RPMI8226 (cell line): ENCODE measurements around the gene PPP4R4.

Experiments used
- DNase-seq: peaks from one replicate; pipeline ENCODE4 v3.0.0-alpha.2; 2015

The PPP4R4 gene, protein sequence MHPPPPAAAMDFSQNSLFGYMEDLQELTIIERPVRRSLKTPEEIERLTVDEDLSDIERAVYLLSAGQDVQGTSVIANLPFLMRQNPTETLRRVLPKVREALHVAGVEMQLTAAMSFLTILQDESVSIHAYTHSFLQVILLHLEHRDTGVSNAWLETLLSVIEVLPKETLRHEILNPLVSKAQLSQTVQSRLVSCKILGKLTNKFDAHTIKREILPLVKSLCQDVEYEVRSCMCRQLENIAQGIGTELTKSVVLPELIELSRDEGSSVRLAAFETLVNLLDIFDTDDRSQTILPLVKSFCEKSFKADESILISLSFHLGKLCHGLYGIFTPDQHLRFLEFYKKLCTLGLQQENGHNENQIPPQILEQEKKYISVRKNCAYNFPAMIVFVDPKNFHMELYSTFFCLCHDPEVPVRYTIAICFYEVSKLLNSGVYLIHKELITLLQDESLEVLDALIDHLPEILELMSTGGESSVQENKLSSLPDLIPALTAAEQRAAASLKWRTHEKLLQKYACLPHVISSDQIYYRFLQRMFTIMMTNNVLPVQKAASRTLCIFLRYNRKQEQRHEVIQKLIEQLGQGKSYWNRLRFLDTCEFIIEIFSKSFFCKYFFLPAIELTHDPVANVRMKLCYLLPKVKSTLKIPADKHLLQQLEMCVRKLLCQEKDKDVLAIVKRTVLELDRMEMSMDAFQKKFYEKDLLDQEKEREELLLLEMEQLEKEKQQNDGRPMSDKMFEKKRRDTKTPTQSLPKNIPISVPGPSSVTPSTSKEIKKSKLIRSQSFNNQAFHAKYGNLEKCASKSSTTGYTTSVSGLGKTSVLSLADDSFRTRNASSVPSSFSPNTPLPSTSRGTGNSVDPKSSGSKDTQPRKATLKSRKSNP

GRCh38 chr14:94173885-94174603 lies at the start of gene PPP4R4:
Gene PPP4R4, plus strand, starts transcription at chr14:94174322. Its CDS starts 144 bp downstream, at chr14:94174466.
- DNase-seq: peak; percentile 77

GRCh38 chr14:94124582-94125377 lies 49.3 kb upstream of the PPP4R4 start:
- no peak for DNase-seq

DNA sequence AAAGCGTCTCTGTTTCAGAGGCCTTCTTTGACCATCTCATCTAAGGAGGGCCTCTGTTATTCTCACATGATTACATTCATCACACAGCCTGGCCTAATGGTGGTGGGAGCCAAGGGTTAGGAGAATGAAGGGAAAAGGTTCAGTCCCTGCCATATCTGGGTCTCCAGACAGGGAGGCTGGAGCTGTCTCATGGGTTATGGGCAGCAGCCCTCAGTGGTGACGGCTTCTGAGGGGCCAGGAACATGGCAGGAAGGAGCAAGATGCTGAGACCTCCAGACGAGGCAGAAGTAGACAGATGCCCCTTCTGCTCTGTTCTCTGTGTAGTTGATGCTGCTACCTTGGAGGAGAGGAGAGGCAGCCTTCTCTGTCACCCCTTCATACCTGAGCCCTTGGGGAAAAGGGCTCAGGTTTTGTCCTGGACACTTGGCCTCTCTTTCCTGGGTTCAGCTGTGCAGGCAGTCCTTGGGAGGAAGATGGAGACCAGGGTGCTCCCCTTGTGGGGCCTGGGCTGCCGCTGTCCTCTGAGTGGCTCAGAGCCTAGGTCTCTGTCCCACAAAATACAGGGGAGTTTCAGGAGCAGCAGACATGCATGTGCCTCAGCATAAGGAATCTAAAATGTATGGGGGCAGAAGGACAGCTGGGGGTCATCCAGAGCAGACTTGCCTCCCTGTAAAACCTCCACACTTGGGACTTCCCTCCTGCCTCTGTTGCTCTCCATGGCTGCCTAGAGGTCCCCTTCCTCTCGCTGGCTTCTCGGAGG lies 48.3 kb upstream of the PPP4R4 start:
- DNase-seq: no peak

DNA sequence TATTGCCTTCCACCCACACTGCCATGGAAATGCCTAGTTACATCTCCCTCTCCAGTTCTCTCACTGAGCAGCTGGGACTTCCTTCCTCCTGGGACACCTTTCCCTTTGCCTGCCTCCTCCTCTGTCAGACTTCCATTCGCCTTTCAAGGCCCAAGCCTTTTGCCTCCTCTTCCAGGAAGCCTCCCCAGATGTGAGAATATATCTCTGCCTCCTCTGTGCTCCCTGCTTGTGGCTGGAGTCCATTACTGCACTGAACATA lies 47.8 kb upstream of the PPP4R4 start:
- no peak for DNase-seq

GRCh38 chr14:94126800-94127199 lies 47.3 kb upstream of the PPP4R4 start:
- DNase-seq: no peak

- no peak for DNase-seq
Observed at GRCh38 chr14:94127330-94127729, 46.8 kb upstream of the PPP4R4 start.

GRCh38 chr14:94128216-94128839 lies 45.8 kb upstream of the PPP4R4 start:
- no peak for DNase-seq

- DNase-seq: peak; percentile 70
Observed at GRCh38 chr14:94129111-94129757, 44.9 kb upstream of the PPP4R4 start, which contains the start of gene IFI27L2. Gene IFI27L2, minus strand, starts transcription at chr14:94129604. Its CDS starts 40 bp downstream, at chr14:94129564.

- DNase-seq: peak; percentile 17
Observed at GRCh38 chr14:94129758-94130414, 44.2 kb upstream of the PPP4R4 start.

DNA sequence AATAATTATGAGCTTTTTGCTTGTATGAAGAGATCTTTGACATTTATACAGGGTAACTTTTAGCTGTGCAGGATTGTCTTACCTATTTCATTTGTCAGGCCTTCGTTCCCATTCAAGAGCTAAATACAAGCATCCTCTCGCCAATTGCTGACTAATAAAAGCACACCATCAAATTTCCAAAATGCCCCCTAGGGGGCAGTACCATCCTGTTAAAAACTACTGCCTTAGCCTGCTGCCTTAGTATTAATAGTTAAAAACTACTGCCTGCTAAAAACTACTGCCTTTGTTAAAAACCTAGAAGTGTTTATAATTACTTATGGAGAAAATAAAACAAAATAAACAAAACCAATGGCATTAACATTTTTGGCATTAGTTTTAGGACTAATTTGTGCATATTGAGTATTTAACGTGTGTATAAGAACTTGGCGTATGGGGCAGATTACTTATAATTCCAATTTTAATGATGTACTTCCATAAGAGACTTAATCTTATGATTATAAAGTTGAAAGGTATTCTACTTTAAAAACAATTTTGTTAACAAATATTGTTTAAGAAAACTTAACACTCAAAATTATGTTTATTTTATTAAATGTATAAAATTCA lies 41.7 kb upstream of the PPP4R4 start:
- DNase-seq: peak; percentile 67

GRCh38 chr14:94135476-94135875 lies 38.6 kb upstream of the PPP4R4 start:
- no peak for DNase-seq

GRCh38 chr14:94136575-94137331 lies 37.4 kb upstream of the PPP4R4 start:
- peak; percentile 78 for DNase-seq

DNA sequence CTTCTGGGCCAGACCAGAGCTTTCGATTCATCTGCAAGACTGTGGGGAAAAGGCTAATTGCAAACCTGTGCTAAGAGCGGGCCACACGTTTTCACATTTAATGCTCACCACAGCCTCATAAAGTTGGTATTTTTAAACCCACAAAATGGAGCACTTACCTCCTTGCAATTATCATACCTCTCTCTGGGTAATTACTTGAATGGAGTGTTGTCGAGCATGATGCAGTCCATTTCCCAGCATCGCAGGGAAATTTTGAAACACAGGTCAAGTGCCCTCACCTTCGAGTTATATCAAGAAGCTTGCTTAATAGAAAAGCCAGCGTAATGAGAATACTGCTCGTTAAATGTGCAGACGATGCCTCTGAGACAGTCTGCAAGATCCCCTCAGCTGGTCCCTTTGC lies 35.9 kb upstream of the PPP4R4 start:
- DNase-seq: no peak

- DNase-seq: no peak
Observed at GRCh38 chr14:94139006-94139405, 35.1 kb upstream of the PPP4R4 start.

DNA sequence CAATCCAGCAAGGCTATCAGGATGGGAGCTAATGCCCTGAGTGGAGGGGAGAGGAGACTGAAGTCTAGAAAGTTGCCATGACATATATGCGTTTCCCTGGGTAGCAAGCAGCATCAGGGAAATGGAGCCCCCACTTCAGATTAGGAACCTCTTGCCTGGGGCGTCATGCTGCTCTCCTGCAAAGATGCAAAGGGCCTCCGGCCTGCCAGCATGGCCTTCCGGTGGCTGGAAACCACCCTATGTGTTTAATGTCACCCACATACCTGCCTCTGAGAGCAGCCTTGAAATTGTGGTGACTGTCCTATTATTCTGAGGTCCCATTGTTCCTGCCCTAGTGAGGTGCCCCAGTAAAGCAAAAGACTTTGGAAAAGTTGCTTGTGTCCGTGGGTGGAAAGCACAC lies 34.7 kb upstream of the PPP4R4 start:
- DNase-seq: no peak

DNA sequence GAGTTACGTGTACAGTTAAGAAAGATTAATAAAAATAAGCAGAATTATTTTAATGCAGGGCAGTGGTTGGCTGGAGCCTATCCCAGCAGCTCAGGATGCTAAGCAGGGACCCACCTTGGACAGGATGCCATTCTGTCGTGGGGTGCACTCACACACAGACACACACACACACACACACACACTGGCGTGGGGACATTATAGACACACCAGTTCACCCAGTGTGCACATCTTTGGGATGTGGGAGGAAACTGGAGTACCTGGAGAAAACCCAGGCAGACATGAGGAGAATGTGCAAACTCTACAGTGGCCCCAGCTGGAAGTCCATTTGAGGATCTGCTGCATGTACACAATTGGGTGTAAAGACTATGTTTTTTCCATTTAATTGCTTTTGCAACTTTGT lies 31.9 kb upstream of the PPP4R4 start:
- DNase-seq: no peak

DNA sequence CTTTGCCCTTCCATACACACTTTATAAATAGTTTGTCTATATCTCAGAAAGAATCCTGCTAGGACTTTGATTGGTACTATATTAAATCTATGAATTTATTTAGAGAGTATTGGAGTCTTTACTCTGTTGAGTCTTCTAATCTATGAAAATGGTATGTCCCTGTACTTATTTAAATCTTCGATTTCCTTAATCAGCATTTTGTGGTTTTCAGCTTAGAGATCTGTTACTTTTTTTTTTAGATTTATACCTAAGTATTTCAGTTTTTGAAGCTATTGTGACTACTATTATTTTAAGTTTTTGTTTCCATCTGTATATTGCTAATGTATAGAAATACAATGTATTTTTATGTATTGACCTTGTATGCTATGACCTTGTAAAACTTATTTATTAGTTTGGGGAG lies 31.3 kb upstream of the PPP4R4 start:
- no peak for DNase-seq

DNA sequence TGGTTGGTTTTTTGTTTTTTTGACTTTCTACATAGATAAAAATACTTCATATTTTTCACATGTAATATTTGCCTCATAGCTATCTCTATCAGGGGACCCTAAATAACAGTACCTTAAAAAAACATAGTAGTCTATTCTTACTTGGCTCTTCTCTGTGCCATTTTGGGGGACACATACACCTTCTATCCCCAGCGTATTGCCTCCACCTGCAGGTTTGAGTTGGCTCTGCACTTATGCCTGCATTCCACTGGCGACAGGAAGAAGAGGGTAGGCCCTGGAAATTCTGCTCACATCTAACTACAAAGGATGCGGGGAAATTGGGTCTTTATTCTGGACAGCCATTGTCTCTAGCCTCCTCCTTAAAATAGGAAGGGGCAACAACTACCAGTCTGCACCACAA lies 30.9 kb upstream of the PPP4R4 start:
- no peak for DNase-seq

DNA sequence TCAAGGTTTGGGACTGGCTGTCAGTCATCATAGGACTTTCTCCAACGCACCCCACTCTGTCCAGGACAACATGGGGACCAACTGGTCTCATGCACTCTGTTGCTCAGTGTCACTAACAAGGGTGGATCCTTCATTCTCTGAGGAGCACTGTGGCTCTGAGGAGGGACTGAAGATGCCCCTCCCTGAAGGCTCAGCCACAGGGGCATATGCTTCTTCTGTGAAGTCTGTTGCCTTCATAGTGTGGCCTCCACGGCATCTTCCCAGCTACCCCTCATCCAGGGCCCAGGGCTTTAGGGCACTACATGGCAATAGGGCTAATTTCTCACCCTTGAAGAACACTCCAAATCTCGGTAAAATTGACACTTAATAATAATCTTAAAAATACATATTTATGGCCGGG lies 30.4 kb upstream of the PPP4R4 start:
- no peak for DNase-seq
